Suprapubic skin (tissue), 4 donors: ENCODE results near the gene SPAG16. TPM values are rescaled to one million over a fixed set of nuclear protein-coding genes. Genes with fewer than 3 reads are reported as not detected.

ENCODE experiments used
- DNase-seq, 2 donors: peaks; one replicate each; pipeline ENCODE4 v3.0.0-alpha.2; 2019; ENCODE audit warnings: low spot score in 2 of 2
- H3K27ac ChIP-seq: fragments of 200-600 bp; sonication (generic); one replicate; pipeline ENCODE4 v1.5.1; 2019
- H3K27me3 ChIP-seq: fragments of 200-600 bp; sonication (generic); one replicate; pipeline ENCODE4 v1.5.1; 2019
- H3K36me3 ChIP-seq: fragments of 200-600 bp; sonication (generic); one replicate; pipeline ENCODE4 v1.5.1; 2019
- H3K4me1 ChIP-seq: fragments of 200-600 bp; sonication (generic); one replicate; pipeline ENCODE4 v1.5.1; 2019
- H3K4me3 ChIP-seq: fragments of 200-600 bp; sonication (generic); one replicate; pipeline ENCODE4 v1.5.1; 2019; ENCODE audit warnings: mild to moderate bottlenecking
- H3K9me3 ChIP-seq: fragments of 200-600 bp; sonication (generic); one replicate; pipeline ENCODE4 v1.5.1; 2019
- CTCF ChIP-seq, 2 donors: fragments of 200-600 bp in 1 of 2; fragments of 450-650 bp in 1 of 2; sonication (generic) in 1 of 2; IDR thresholded peaks; one replicate each; pipeline ENCODE4 v1.5.1; 2016 to 2019; ENCODE audit warnings: antibody characterized with exemption in 2 of 2, mild to moderate bottlenecking in 1 of 2, moderate library complexity in 1 of 2
- EP300 ChIP-seq: sonication (generic); formaldehyde crosslinking; IDR thresholded peaks from one replicate; pipeline ENCODE4 v1.6.1; 2017; ENCODE audit warnings: antibody characterized with exemption
- POLR2A ChIP-seq, 2 donors: fragments of 450-650 bp; IDR thresholded peaks; one replicate each; pipeline ENCODE4 v1.6.1; 2017; ENCODE audit warnings: antibody characterized with exemption in 2 of 2, mild to moderate bottlenecking in 2 of 2, moderate library complexity in 2 of 2
- POLR2AphosphoS5 ChIP-seq, 3 donors: sonication (generic); formaldehyde crosslinking; IDR thresholded peaks; one replicate each; pipeline ENCODE4 v1.6.1; 2017; ENCODE audit warnings: antibody characterized with exemption in 3 of 3
- WGBS: methylation state at CpG from one replicate; pipeline ENCODE4 v1.1.5; 2018; 5-methylcytosine and 5-hydroxymethylcytosine counted together
- total RNA-seq, 4 donors: library from RNA; depleted of rRNA; stranded (reverse); fragments of >200 nt; gene quantifications; one replicate each; pipeline ENCODE4 v1.1.0, GENCODE V29; 2016

The SPAG16 gene
- total RNA-seq, 4 donors from 2014 or later = 17.5 to 31.4 (median 22.0) TPM

GRCh38 chr2:214217599-214217998 is 933.3 kb downstream of the SPAG16 start:
- WGBS = 37% methylated on average over 1 of the region's 1 CpG
- H3K27me3 ChIP-seq = no peaks in the 10 kb centered on the region
- no peaks in the 10 kb centered on the region for H3K9me3 ChIP-seq
- no peaks in the 10 kb centered on the region for H3K36me3 ChIP-seq
- TF ChIP-seq EP300 (no peak), POLR2AphosphoS5 (IDR thresholded peaks at IDR 0.05) (no peak), CTCF (IDR thresholded peaks at IDR 0.05) (no peak), POLR2A (IDR thresholded peaks at IDR 0.05) (no peak)
- H3K27ac ChIP-seq = no peak overlapping the region
- DNase-seq = no peak
- H3K4me1 ChIP-seq = no peaks in the 10 kb centered on the region
- no peak overlapping the region for H3K4me3 ChIP-seq

- Histone ChIP-seq H3K9me3 (no peaks in the 10 kb centered on the region), H3K27me3 (no peaks in the 10 kb centered on the region), H3K4me1 (no peaks in the 10 kb centered on the region), H3K36me3 (no peaks in the 10 kb centered on the region), H3K27ac (no peak overlapping the region), H3K4me3 (no peak overlapping the region)
- no peak for TF ChIP-seq EP300
- no peak for TF ChIP-seq CTCF (IDR thresholded peaks at IDR 0.05)
- no peak for TF ChIP-seq POLR2AphosphoS5 (IDR thresholded peaks at IDR 0.05)
- TF ChIP-seq POLR2A (IDR thresholded peaks at IDR 0.05) = no peak
- 61% methylated on average over 3 of the region's 3 CpGs for WGBS
- no peak for DNase-seq
Measured at GRCh38 chr2:214220251-214220650, 936.0 kb downstream of the SPAG16 start.

- DNase-seq = no peak
- H3K27ac ChIP-seq = no peak overlapping the region
- WGBS = 84% methylated on average over 2 of the region's 2 CpGs
- no peak overlapping the region for H3K4me3 ChIP-seq
- no peaks in the 10 kb centered on the region for H3K9me3 ChIP-seq
- TF ChIP-seq POLR2A (IDR thresholded peaks at IDR 0.05) = no peak
- no peaks in the 10 kb centered on the region for H3K4me1 ChIP-seq
- H3K36me3 ChIP-seq = no peaks in the 10 kb centered on the region
- no peaks in the 10 kb centered on the region for H3K27me3 ChIP-seq
Measured at GRCh38 chr2:214226061-214226460, 941.8 kb downstream of the SPAG16 start.

- WGBS = 67% methylated on average over 2 of the region's 2 CpGs
- Histone ChIP-seq H3K27ac (no peak overlapping the region), H3K4me3 (no peak overlapping the region), H3K36me3 (no peaks in the 10 kb centered on the region), H3K27me3 (no peaks in the 10 kb centered on the region), H3K9me3 (no peaks in the 10 kb centered on the region), H3K4me1 (no peaks in the 10 kb centered on the region)
- DNase-seq = no peak
- TF ChIP-seq POLR2AphosphoS5 (IDR thresholded peaks at IDR 0.05) = no peak
- no peak for TF ChIP-seq EP300
- TF ChIP-seq CTCF (IDR thresholded peaks at IDR 0.05) = no peak
- no peak for TF ChIP-seq POLR2A (IDR thresholded peaks at IDR 0.05)
Measured at GRCh38 chr2:214232271-214232670, 948.0 kb downstream of the SPAG16 start.

GRCh38 chr2:214233164-214233563 is 948.9 kb downstream of the SPAG16 start:
- no peak for TF ChIP-seq POLR2A (IDR thresholded peaks at IDR 0.05)
- no peak for TF ChIP-seq CTCF (IDR thresholded peaks at IDR 0.05)
- no peak for TF ChIP-seq EP300
- TF ChIP-seq POLR2AphosphoS5 (IDR thresholded peaks at IDR 0.05) = no peak
- Histone ChIP-seq H3K27me3 (no peaks in the 10 kb centered on the region), H3K27ac (no peak overlapping the region), H3K4me3 (no peak overlapping the region), H3K36me3 (no peaks in the 10 kb centered on the region), H3K4me1 (no peaks in the 10 kb centered on the region), H3K9me3 (no peaks in the 10 kb centered on the region)
- no peak for DNase-seq

- DNase-seq = no peak
- 71% methylated on average over 1 of the region's 1 CpG for WGBS
- no peaks in the 10 kb centered on the region for H3K9me3 ChIP-seq
- no peak overlapping the region for H3K27ac ChIP-seq
- H3K27me3 ChIP-seq = no peaks in the 10 kb centered on the region
- no peaks in the 10 kb centered on the region for H3K4me1 ChIP-seq
- TF ChIP-seq POLR2A (IDR thresholded peaks at IDR 0.05) (no peak), EP300 (no peak), POLR2AphosphoS5 (IDR thresholded peaks at IDR 0.05) (no peak), CTCF (IDR thresholded peaks at IDR 0.05) (no peak)
- no peaks in the 10 kb centered on the region for H3K36me3 ChIP-seq
- H3K4me3 ChIP-seq = no peak overlapping the region
Measured at GRCh38 chr2:214242797-214243196, 958.5 kb downstream of the SPAG16 start.
